ENCODE data around the gene DAPP1. TPM values are rescaled to one million over a fixed set of nuclear protein-coding genes. Genes with fewer than 3 reads are reported as not detected.

DAPP1 gene
- total RNA-seq, 1 experiment from 2014 or later: not detected

DNA sequence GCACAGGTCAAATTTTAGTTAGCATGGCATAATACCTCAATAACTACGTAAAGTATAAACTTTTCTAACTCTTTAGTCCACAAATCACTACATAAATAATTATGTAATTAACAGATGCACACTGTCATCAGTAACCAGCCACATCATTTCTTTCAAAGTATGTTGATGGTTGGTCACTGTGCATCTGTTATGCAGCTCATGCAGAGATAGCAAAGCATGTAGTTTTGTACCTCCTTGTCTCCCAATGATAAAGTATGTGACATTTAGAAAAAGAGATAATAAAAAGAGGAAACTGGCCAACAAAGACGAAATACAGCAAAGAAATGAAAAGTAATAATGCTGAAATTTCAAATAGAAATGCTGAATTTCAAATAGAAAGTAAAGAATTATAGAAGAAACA lies 74.7 kb downstream of the DAPP1 start:
- BruUV-seq (replicated peaks): no TSS peak
- intact Hi-C loops (cut with micrococcal nuclease; ENCODE audit: unreplicated experiment): no loop called here
- POLR2A ChIA-PET: no interaction called here
- CTCF ChIA-PET: no interaction called here
- Histone ChIP-seq H3K27me3 (replicated peaks; ENCODE audit: control insufficient read depth, insufficient read depth, low read length) (no peaks in the 10 kb centered on the region), H3K36me3 (ENCODE audit: control insufficient read depth, insufficient read depth, low read length) (no peaks in the 10 kb centered on the region), H3K4me1 (peaks cover 10% of the 10 kb centered on the region; the same call in 1 of the 2 replicates), H3K4me3 (ENCODE audit: low read depth, low read length) (no peak overlapping the region), H3K9me3 (no peaks in the 10 kb centered on the region)
- Mint-ChIP-seq H3K27ac (ENCODE audit: unreplicated experiment) (no peak overlapping the region), H3K27me3 (ENCODE audit: insufficient read depth, unreplicated experiment) (no peaks in the 10 kb centered on the region), H3K36me3 (ENCODE audit: insufficient read depth, unreplicated experiment) (peaks cover 16% of the 10 kb centered on the region), H3K4me1 (ENCODE audit: low read depth, unreplicated experiment) (peaks cover 7% of the 10 kb centered on the region), H3K4me3 (ENCODE audit: unreplicated experiment) (no peak overlapping the region), H3K9me3 (ENCODE audit: unreplicated experiment) (no peaks in the 10 kb centered on the region)
- TF ChIP-seq, protein P1, sequence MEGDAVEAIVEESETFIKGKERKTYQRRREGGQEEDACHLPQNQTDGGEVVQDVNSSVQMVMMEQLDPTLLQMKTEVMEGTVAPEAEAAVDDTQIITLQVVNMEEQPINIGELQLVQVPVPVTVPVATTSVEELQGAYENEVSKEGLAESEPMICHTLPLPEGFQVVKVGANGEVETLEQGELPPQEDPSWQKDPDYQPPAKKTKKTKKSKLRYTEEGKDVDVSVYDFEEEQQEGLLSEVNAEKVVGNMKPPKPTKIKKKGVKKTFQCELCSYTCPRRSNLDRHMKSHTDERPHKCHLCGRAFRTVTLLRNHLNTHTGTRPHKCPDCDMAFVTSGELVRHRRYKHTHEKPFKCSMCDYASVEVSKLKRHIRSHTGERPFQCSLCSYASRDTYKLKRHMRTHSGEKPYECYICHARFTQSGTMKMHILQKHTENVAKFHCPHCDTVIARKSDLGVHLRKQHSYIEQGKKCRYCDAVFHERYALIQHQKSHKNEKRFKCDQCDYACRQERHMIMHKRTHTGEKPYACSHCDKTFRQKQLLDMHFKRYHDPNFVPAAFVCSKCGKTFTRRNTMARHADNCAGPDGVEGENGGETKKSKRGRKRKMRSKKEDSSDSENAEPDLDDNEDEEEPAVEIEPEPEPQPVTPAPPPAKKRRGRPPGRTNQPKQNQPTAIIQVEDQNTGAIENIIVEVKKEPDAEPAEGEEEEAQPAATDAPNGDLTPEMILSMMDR (IDR thresholded peaks at IDR 0.05; ENCODE audit: insufficient read depth in 1 of 2, low read depth in 1 of 2, low read length in 1 of 2, severe bottlenecking in 1 of 2, unreplicated experiment in 1 of 2): no peak
- DNase-seq: no peak

DNA sequence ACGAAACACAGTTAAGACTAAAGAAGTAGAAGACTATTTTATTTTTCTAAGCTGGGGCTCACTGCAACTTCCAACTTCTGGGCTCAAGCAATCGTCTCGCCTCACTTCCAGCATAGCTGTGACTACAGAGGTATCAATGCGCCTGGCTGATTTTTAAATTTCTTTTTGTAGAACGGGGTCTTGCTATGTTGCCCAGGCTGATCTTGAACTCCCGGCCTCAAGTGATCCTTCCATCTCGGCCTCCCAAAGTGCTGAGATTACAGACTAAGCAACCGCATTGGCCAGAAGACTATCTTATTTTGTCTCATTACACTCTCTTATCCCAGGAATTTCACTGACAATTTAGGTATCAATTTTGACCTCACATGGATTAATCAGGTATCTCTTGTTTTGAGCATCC lies 76.4 kb downstream of the DAPP1 start:
- H3K9me3 ChIP-seq: no peaks in the 10 kb centered on the region
- peaks cover 10% of the 10 kb centered on the region; the same call in 1 of the 2 replicates for H3K4me1 ChIP-seq
- Mint-ChIP-seq H3K9me3 (ENCODE audit: unreplicated experiment) (no peaks in the 10 kb centered on the region), H3K4me1 (ENCODE audit: low read depth, unreplicated experiment) (peaks cover 7% of the 10 kb centered on the region), H3K27me3 (ENCODE audit: insufficient read depth, unreplicated experiment) (no peaks in the 10 kb centered on the region), H3K27ac (ENCODE audit: unreplicated experiment) (peak overlapping the region; percentile 96), H3K4me3 (ENCODE audit: unreplicated experiment) (peak overlapping the region; percentile 96), H3K36me3 (ENCODE audit: insufficient read depth, unreplicated experiment) (peaks cover 16% of the 10 kb centered on the region)
- no peaks in the 10 kb centered on the region for H3K27me3 ChIP-seq (replicated peaks; ENCODE audit: control insufficient read depth, insufficient read depth, low read length)
- POLR2A ChIA-PET: no interaction called here
- DNase-seq: no peak
- intact Hi-C loops (cut with micrococcal nuclease; ENCODE audit: unreplicated experiment): no loop called here
- CTCF ChIA-PET: no interaction called here
- H3K4me3 ChIP-seq (ENCODE audit: low read depth, low read length): peak overlapping the region; percentile 78
- TF ChIP-seq, protein P1 (IDR thresholded peaks at IDR 0.05; ENCODE audit: insufficient read depth in 1 of 2, low read depth in 1 of 2, low read length in 1 of 2, severe bottlenecking in 1 of 2, unreplicated experiment in 1 of 2): no peak
- BruUV-seq (replicated peaks): no TSS peak
- H3K36me3 ChIP-seq (ENCODE audit: control insufficient read depth, insufficient read depth, low read length): no peaks in the 10 kb centered on the region

DNA sequence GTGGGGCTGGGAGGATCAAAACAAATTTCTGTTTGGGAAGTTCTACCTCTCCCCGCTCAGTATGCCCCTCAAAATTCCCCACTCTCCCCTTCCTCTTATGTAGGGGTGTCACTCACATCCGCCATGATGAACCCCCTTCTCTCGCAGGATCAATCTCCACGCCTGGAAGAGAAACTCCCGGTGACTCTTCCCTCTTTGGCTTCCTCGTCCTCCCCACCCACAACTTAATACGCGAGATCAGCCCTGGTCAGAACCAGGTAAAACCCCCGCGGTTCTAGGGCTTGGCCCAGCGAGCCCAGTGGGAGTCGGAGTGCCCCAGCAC lies 77.2 kb downstream of the DAPP1 start:
- Mint-ChIP-seq H3K4me3 (ENCODE audit: unreplicated experiment) (peak overlapping the region; percentile 96), H3K27ac (ENCODE audit: unreplicated experiment) (peak overlapping the region; percentile 96), H3K27me3 (ENCODE audit: insufficient read depth, unreplicated experiment) (no peaks in the 10 kb centered on the region), H3K9me3 (ENCODE audit: unreplicated experiment) (no peaks in the 10 kb centered on the region), H3K36me3 (ENCODE audit: insufficient read depth, unreplicated experiment) (peaks cover 16% of the 10 kb centered on the region), H3K4me1 (ENCODE audit: low read depth, unreplicated experiment) (peaks cover 7% of the 10 kb centered on the region)
- CTCF ChIA-PET: interaction anchor here (0.9 to 1.4 kb wide), 3 partner anchors 9 to 57 kb away, joined by 3 to 8 read pairs (median 3); partner anchors contain the start of gene H2AZ1
- DNase-seq: no peak
- POLR2A ChIA-PET: interaction anchor here (1.1 kb wide), 2 partner anchors 53 to 56 kb away, joined by 3 to 7 read pairs; partner anchors contain the start of genes DNAJB14 and H2AZ1
- Histone ChIP-seq H3K9me3 (no peaks in the 10 kb centered on the region), H3K4me1 (peaks cover 10% of the 10 kb centered on the region; the same call in 1 of the 2 replicates), H3K4me3 (ENCODE audit: low read depth, low read length) (peak overlapping the region; percentile 78), H3K36me3 (ENCODE audit: control insufficient read depth, insufficient read depth, low read length) (no peaks in the 10 kb centered on the region), H3K27me3 (replicated peaks; ENCODE audit: control insufficient read depth, insufficient read depth, low read length) (no peaks in the 10 kb centered on the region)
- TF ChIP-seq, protein P1 (IDR thresholded peaks at IDR 0.05; ENCODE audit: insufficient read depth in 1 of 2, low read depth in 1 of 2, low read length in 1 of 2, severe bottlenecking in 1 of 2, unreplicated experiment in 1 of 2): no peak
- intact Hi-C loops (cut with micrococcal nuclease; ENCODE audit: unreplicated experiment): loop anchor here (1.0 kb wide), 1 partner anchor 56 kb away; no protein-coding TSS in a partner anchor
- no TSS peak for BruUV-seq (replicated peaks)

All from Caco-2 (cell line).